CD4-positive, alpha-beta memory T cell (primary cell): ENCODE results near the gene BMAL1. TPM values are rescaled to one million over a fixed set of nuclear protein-coding genes. Genes with fewer than 3 reads are reported as not detected.
A peak's percentile ranks its signal among the peaks of the same experiment; 100 is the strongest.

Experiments
- CTCF ChIA-PET: fragments of 350-600 bp; sonication (Branson Sonifier 250); formaldehyde crosslinking; loops from one replicate; lab custom pipeline; 2021; ENCODE audit warnings: inconsistent platforms; ENCODE audit not compliant: partially characterized antibody; lab: Charles Lee
- POLR2A ChIA-PET: fragments of 350-600 bp; sonication (Branson Sonifier 250); formaldehyde crosslinking; loops from one replicate; lab custom pipeline; 2021; ENCODE audit not compliant: partially characterized antibody; lab: Charles Lee
- DNase-seq, 5 donors: peaks; one replicate each; pipeline versions ENCODE4 v3.0.0 to v3.0.0-alpha.2; 2020 to 2022; ENCODE audit warnings: mixed read lengths in 1 of 5
- H3K27ac ChIP-seq: one replicate; pipeline ENCODE4 v1.7.0; 2013; ENCODE audit warnings: low read depth, low read length
- H3K27me3 ChIP-seq: 2 replicates; pipeline ENCODE4 v1.7.0; 2013; ENCODE audit warnings: mild to moderate bottlenecking, low read length, moderate library complexity; ENCODE audit not compliant: insufficient read depth
- H3K36me3 ChIP-seq: 2 replicates; pipeline ENCODE4 v1.7.0; 2013; ENCODE audit warnings: mild to moderate bottlenecking, low read length, moderate library complexity; ENCODE audit not compliant: insufficient read depth
- H3K4me1 ChIP-seq: 2 replicates; pipeline ENCODE4 v1.7.0; 2013; ENCODE audit warnings: mild to moderate bottlenecking, low read length, moderate library complexity; ENCODE audit not compliant: insufficient read depth
- H3K4me3 ChIP-seq, 2 donors: one replicate each; pipeline ENCODE4 v1.7.0; 2013; ENCODE audit warnings: low read length in 2 of 2, mild to moderate bottlenecking in 1 of 2
- H3K9me3 ChIP-seq, 2 donors: one replicate each; pipeline ENCODE4 v1.7.0; 2013; ENCODE audit warnings: low read length in 2 of 2, control low read depth in 1 of 2; ENCODE audit not compliant: control insufficient read depth in 1 of 2
- H3K27ac Mint-ChIP-seq, 7 donors: one replicate each; pipeline ENCODE4 v1.8.0; 2020 to 2021; ENCODE audit warnings: mixed read lengths in 7 of 7, mild to moderate bottlenecking in 6 of 7, inconsistent platforms in 3 of 7, moderate library complexity in 3 of 7
- H3K27me3 Mint-ChIP-seq, 2 donors: one replicate each; pipeline ENCODE4 v1.8.0; 2020 to 2021; ENCODE audit warnings: mixed read lengths in 2 of 2
- H3K36me3 Mint-ChIP-seq, 2 donors: one replicate each; pipeline ENCODE4 v1.8.0; 2020 to 2021; ENCODE audit warnings: mixed read lengths in 2 of 2, inconsistent platforms in 1 of 2, mild to moderate bottlenecking in 1 of 2
- H3K4me1 Mint-ChIP-seq, 4 donors: one replicate each; pipeline ENCODE4 v1.8.0; 2020 to 2021; ENCODE audit warnings: mixed read lengths in 4 of 4, mild to moderate bottlenecking in 1 of 4
- H3K4me3 Mint-ChIP-seq, 8 donors: one replicate each; pipeline ENCODE4 v1.8.0; 2020 to 2021; ENCODE audit warnings: mixed read lengths in 8 of 8, mild to moderate bottlenecking in 7 of 8, moderate library complexity in 6 of 8, inconsistent platforms in 3 of 8
- H3K9me3 Mint-ChIP-seq, 8 donors: one replicate each; pipeline ENCODE4 v1.8.0; 2020 to 2021; ENCODE audit warnings: mixed read lengths in 8 of 8, mild to moderate bottlenecking in 5 of 8, inconsistent platforms in 3 of 8, moderate library complexity in 1 of 8
- intact Hi-C: fragments of 100-400 bp; cut with micrococcal nuclease; formaldehyde crosslinking; loops from one replicate; pipeline ENCODE4 v1.15.1; 2023
- polyA plus RNA-seq, 2 donors: library from polyadenylated mRNA; unstranded; fragments of 300-500 nt; fragmentation: Illumina TruSeq; gene quantifications; one replicate each; pipeline ENCODE4 v1.2.3, GENCODE V29; 2021
- total RNA-seq, 2 experiments: library from RNA; stranded (reverse); gene quantifications; one replicate each; pipeline ENCODE4 v1.2.3, GENCODE V29; 2021

BMAL1 gene
- total and polyA plus RNA-seq, 4 experiments from 2014 or later, result 18.8 to 112 (median 69.9) TPM

DNA sequence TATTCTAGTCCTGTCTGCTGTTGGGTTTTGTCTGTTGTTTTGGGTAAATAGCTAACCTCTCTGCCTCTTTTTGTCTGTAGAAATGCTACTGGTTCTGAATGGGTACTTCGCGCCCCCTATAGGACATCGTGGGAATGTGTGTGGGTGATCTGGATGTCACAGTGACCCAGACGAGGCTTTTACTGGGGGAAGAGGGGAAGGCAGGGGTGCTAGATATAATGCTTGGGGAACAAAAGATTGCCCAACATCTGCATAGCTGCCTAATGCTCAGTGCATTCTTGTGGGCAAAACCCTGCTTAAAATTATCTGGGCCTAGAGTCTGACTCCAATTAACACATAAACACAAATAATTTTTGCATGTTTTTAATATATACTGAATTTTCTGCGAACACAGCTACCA lies 57.7 kb downstream of the BMAL1 start:
- POLR2A ChIA-PET, result interaction anchor here (0.9 to 1.7 kb wide), 7 partner anchors 16 to 85 kb away, joined by 3 to 8 read pairs (median 3); no protein-coding TSS in a partner anchor
- Histone ChIP-seq H3K27me3 (no peaks in the 10 kb centered on the region), H3K36me3 (no peaks in the 10 kb centered on the region), H3K27ac (no peak overlapping the region), H3K4me1 (peaks cover 90% of the 10 kb centered on the region), H3K4me3 (no peak overlapping the region), H3K9me3 (no peaks in the 10 kb centered on the region)
- H3K27ac Mint-ChIP-seq, result peak overlapping the region; percentile 0 to 87 (median 26)
- CTCF ChIA-PET, result interaction anchor here (0.6 to 4.4 kb wide), 47 partner anchors 9 to 983 kb away, joined by 3 to 37 read pairs (median 4); partner anchors contain the start of gene BTBD10
- H3K9me3 Mint-ChIP-seq, result no peaks in the 10 kb centered on the region
- DNase-seq, result peak; percentile 70 to 73 (median 71)
- no peaks in the 10 kb centered on the region for H3K27me3 Mint-ChIP-seq
- intact Hi-C loops, result loop anchor here (1.0 kb wide), 6 partner anchors 9 to 371 kb away; no protein-coding TSS in a partner anchor
- peaks cover 2 to 8% of the 10 kb centered on the region in 2 donors for H3K36me3 Mint-ChIP-seq
- H3K4me3 Mint-ChIP-seq, result peak overlapping the region in 2 of 8 donors; percentile 2 to 9
- peaks cover 60 to 89% (median 75%) of the 10 kb centered on the region in 4 donors for H3K4me1 Mint-ChIP-seq

DNA sequence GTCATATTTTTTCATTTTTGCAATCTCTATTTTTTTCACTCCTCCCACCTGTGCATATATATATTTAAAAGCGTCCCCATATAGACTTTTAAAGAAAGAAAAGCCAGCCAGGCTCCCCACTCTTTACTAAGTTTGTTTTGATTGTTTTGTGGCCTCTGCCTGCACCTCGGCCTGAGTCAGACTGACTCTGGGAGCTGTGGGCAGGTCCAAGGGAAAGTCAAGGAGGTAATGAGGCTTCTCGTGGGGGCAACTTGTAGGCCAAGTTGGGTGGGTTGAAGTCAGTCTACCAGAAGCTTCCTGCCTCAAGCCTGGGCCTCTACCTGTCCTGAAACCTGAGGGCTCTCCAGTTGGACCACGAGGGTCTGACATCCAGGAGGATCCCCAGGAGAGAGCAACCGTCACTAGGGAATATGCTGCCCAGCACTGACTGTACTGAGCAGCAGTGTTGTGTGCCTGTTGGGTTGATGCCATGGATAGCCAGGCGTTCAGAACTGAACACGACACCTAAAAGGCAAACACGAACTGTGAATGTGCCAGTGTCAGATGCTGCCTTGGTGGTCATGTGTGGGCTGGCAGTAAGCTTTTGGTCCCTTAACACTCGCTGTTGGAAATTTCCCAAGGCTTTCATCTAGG lies 58.8 kb downstream of the BMAL1 start:
- Mint-ChIP-seq H3K27ac (peak overlapping the region in 3 of 7 donors; percentile 61 to 87 (median 75)), H3K4me1 (peaks cover 63 to 90% (median 74%) of the 10 kb centered on the region in 4 donors), H3K4me3 (no peak overlapping the region), H3K36me3 (peaks cover 5 to 16% of the 10 kb centered on the region in 2 donors), H3K27me3 (no peaks in the 10 kb centered on the region), H3K9me3 (no peaks in the 10 kb centered on the region)
- intact Hi-C loops, result no loop called here
- no peak for DNase-seq
- ChIA-PET CTCF (interaction anchor here (0.7 to 4.4 kb wide), 28 partner anchors 8 to 152 kb away, joined by 3 to 37 read pairs (median 6); partner anchors contain the start of gene BTBD10), POLR2A (interaction anchor here (0.7 to 1.7 kb wide), 2 partner anchors 9 to 39 kb away, joined by 3 to 4 read pairs; no protein-coding TSS in a partner anchor)
- Histone ChIP-seq H3K36me3 (no peaks in the 10 kb centered on the region), H3K4me1 (peaks cover 80% of the 10 kb centered on the region), H3K4me3 (no peak overlapping the region), H3K9me3 (no peaks in the 10 kb centered on the region), H3K27ac (no peak overlapping the region), H3K27me3 (no peaks in the 10 kb centered on the region)

DNA sequence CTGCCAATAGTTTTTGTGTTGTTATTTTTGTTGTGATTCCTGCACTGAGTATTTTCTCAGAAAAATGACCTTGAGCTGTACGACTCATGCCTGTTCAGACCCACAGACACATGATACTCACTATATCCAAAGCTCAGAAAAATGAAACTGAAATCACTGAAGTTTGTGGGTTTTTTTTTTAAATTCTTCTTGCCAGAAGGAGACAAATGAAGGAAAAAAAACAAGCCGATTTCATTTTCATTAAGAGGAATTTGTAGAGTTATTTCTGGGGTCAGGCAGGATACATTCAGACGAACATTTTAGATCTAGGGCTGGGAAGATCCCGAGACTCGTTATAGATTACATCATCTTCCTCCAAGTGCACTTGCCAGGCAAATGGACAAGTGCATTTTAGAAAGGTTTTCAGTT lies 60.4 kb downstream of the BMAL1 start:
- no peaks in the 10 kb centered on the region for H3K27me3 Mint-ChIP-seq
- H3K4me1 Mint-ChIP-seq, result peaks cover 58 to 87% (median 71%) of the 10 kb centered on the region in 4 donors
- peak overlapping the region; percentile 42 to 86 (median 68) for H3K4me3 Mint-ChIP-seq
- H3K9me3 Mint-ChIP-seq, result no peaks in the 10 kb centered on the region
- peak in 2 of 5 donors; percentile 17 to 19 for DNase-seq
- Histone ChIP-seq H3K36me3 (no peaks in the 10 kb centered on the region), H3K4me1 (peaks cover 63% of the 10 kb centered on the region), H3K27ac (peak overlapping the region; percentile 36), H3K27me3 (no peaks in the 10 kb centered on the region), H3K9me3 (no peaks in the 10 kb centered on the region), H3K4me3 (peak overlapping the region in 1 of 2 donors; percentile 4)
- H3K27ac Mint-ChIP-seq, result peak overlapping the region; percentile 21 to 94 (median 78)
- POLR2A ChIA-PET, result interaction anchor here (0.6 to 0.9 kb wide), 3 partner anchors 59 to 360 kb away, joined by 3 to 4 read pairs (median 3); no protein-coding TSS in a partner anchor
- intact Hi-C loops, result loop anchor here (2.0 kb wide), 1 partner anchor 61 kb away; the partner anchor contains the start of gene BMAL1
- H3K36me3 Mint-ChIP-seq, result peaks cover 5 to 16% of the 10 kb centered on the region in 2 donors
- CTCF ChIA-PET, result interaction anchor here (1.0 to 3.9 kb wide), 9 partner anchors 9 to 128 kb away, joined by 3 to 33 read pairs (median 4); no protein-coding TSS in a partner anchor

DNA sequence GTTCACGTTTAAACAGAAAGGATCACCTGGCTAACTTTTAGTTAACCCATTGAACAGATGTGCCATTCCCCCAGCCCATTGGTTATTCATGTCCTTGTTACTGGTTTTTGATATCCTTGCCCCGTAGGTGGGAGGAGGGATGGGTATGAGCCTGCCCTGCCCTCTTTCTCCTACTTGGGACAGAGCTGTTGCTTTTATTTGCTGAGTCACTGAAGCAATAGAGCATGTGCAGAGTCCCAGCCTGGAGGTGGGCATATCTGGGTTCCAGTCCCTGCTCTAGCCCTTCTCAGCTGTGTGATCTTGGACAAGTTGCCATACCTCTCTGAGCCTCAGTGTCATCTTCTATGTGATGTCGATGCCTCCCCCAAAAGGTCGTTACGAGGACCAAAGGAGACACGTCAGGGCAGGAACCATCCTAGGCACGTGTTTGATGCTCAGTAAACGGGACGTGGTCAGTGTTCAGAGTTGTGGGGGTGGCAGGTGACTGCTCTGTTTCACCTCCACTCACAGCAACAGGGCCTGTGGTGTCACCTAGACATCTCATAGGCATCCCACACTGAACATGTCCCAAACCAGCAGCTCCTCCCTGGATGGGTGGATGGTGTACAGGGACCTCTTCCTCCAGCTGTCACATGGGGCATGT lies 61.0 kb downstream of the BMAL1 start:
- DNase-seq, result no peak
- no peaks in the 10 kb centered on the region for H3K27me3 Mint-ChIP-seq
- intact Hi-C loops, result loop anchor here (2.0 kb wide), 1 partner anchor 62 kb away; the partner anchor contains the start of gene BMAL1
- Histone ChIP-seq H3K27me3 (no peaks in the 10 kb centered on the region), H3K27ac (peak overlapping the region; percentile 25), H3K9me3 (no peaks in the 10 kb centered on the region), H3K4me3 (peak overlapping the region in 1 of 2 donors; percentile 25), H3K36me3 (no peaks in the 10 kb centered on the region), H3K4me1 (peaks cover 58% of the 10 kb centered on the region)
- no peaks in the 10 kb centered on the region for H3K9me3 Mint-ChIP-seq
- CTCF ChIA-PET, result interaction anchor here (0.7 to 3.9 kb wide), 12 partner anchors 9 to 375 kb away, joined by 3 to 33 read pairs (median 3); no protein-coding TSS in a partner anchor
- POLR2A ChIA-PET, result interaction anchor here (0.6 to 1.0 kb wide), 4 partner anchors 62 to 360 kb away, joined by 3 to 4 read pairs (median 3); no protein-coding TSS in a partner anchor
- peak overlapping the region; percentile 52 to 86 (median 68) for H3K4me3 Mint-ChIP-seq
- H3K4me1 Mint-ChIP-seq, result peaks cover 53 to 87% (median 68%) of the 10 kb centered on the region in 4 donors
- peaks cover 5 to 17% of the 10 kb centered on the region in 2 donors for H3K36me3 Mint-ChIP-seq
- H3K27ac Mint-ChIP-seq, result peak overlapping the region; percentile 67 to 94 (median 85)

DNA sequence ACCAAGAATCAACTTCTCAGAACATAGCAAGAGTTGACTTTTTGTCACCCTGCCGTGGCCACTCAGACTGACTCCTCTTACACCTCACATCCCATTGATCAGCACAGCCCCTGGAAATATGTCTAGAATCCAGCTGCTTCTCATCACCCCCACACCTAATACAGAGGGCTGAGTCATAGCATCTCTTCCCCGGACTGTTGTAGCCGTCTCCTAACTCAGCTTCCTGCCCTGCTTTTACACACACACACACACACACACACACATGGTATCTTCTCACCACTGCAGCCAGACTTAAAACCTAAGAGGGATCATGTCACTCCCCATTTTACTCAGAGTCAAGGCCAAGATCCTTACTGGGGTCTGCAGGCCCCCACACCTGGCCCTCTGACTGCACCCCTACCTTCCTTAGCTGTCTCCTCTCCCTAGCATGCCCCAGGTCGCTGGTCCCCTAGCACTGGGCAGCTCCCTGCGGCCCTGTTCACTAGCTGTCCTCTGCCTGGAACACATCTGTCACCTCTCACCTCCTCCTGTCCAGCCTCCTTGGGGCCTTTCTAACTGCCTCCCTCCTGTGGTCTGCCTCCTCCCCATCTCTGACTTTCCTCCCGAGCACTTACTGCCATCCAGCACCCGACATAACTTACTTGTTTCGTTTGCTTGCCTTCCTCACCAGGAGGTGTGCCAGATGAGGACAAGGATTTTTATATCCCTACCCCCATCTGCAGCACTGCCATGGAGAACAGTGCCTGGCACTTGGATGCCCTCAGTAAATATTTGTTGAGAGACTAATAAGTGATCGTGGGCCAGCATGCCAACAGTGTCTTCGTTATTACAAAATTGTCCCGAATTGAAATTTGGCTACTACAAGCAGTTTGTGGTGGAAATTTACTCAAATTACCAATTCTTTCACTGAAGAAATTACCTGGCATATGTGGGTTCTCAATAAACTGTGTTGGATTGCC lies 61.9 kb downstream of the BMAL1 start:
- peak overlapping the region; percentile 25 for H3K27ac ChIP-seq
- H3K27ac Mint-ChIP-seq, result peak overlapping the region; percentile 67 to 92 (median 80)
- intact Hi-C loops, result loop anchor here (2.0 kb wide), 1 partner anchor 63 kb away; the partner anchor contains the start of gene BMAL1
- no peaks in the 10 kb centered on the region for H3K27me3 Mint-ChIP-seq
- H3K36me3 ChIP-seq, result no peaks in the 10 kb centered on the region
- H3K36me3 Mint-ChIP-seq, result peaks cover 10 to 21% of the 10 kb centered on the region in 2 donors
- ChIA-PET CTCF (interaction anchor here (0.7 to 2.0 kb wide), 8 partner anchors 10 to 376 kb away, joined by 3 to 8 read pairs (median 3); no protein-coding TSS in a partner anchor), POLR2A (interaction anchor here (0.7 to 1.0 kb wide), 2 partner anchors 63 to 131 kb away, joined by 3 read pairs; no protein-coding TSS in a partner anchor)
- peaks cover 49 to 85% (median 66%) of the 10 kb centered on the region in 4 donors for H3K4me1 Mint-ChIP-seq
- peak overlapping the region; percentile 18 to 86 (median 54) for H3K4me3 Mint-ChIP-seq
- peaks cover 51% of the 10 kb centered on the region for H3K4me1 ChIP-seq
- H3K27me3 ChIP-seq, result no peaks in the 10 kb centered on the region
- no peaks in the 10 kb centered on the region for H3K9me3 ChIP-seq
- H3K9me3 Mint-ChIP-seq, result no peaks in the 10 kb centered on the region
- peak; percentile 30 to 78 (median 52) for DNase-seq
- H3K4me3 ChIP-seq, result no peak overlapping the region

DNA sequence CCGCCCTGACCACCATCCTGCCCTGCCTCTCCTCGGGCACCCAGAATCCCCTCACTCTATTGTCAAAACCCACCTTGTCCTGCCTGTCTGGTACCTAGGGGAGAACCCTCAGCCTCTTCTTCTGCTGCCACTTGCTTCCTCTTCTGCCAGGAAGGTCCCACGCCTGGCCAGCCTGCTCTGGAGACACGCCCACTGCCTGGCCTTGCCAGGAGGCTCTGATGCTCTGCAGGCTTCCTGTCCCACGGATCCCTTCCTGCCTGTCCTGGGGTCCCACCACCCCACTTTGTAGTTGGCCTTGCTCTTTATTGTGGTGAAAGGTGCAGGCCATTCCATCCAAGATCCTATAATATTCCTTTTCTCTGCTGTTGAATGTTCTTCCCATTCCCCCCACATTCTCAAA lies 63.4 kb downstream of the BMAL1 start:
- ChIA-PET CTCF (no interaction called here), POLR2A (no interaction called here)
- Mint-ChIP-seq H3K27me3 (no peaks in the 10 kb centered on the region), H3K36me3 (peaks cover 10 to 21% of the 10 kb centered on the region in 2 donors), H3K27ac (peak overlapping the region; percentile 27 to 86 (median 80)), H3K4me3 (peak overlapping the region in 1 of 8 donors; percentile 59), H3K4me1 (peaks cover 51 to 88% (median 70%) of the 10 kb centered on the region in 4 donors), H3K9me3 (no peaks in the 10 kb centered on the region)
- Histone ChIP-seq H3K4me3 (no peak overlapping the region), H3K27ac (no peak overlapping the region), H3K4me1 (peaks cover 43% of the 10 kb centered on the region), H3K27me3 (no peaks in the 10 kb centered on the region), H3K9me3 (no peaks in the 10 kb centered on the region), H3K36me3 (no peaks in the 10 kb centered on the region)
- DNase-seq, result no peak
- intact Hi-C loops, result no loop called here
